Activated naive CD8-positive, alpha-beta T cell treated with anti-CD3 and anti-CD28 coated beads, Interleukin-2, amount 10 ng/mL, durations not matched to agents 7 days and 5 days (primary cell): ENCODE measurements around the gene ELOVL2. TPM values are rescaled to one million over a fixed set of nuclear protein-coding genes. Genes with fewer than 3 reads are reported as not detected.
"Not testable (repeated sequence)": the region's sequence is repeated elsewhere in the genome, so short reads cannot be mapped to it uniquely, and the experiment has no call there.

Experiments
- ATAC-seq: fragments of 150-1000 bp; cut with Tn5 transposase; one replicate; pipeline ENCODE4 v1.10.0; 2021; ENCODE audit warnings: low read depth, moderate library complexity
- POLR2A ChIA-PET: fragments of 350-600 bp; sonication (Branson Sonifier 250); formaldehyde crosslinking; loops from one replicate; lab custom pipeline; 2021; ENCODE audit warnings: antibody characterized with exemption; lab: Charles Lee
- DNase-seq: peaks from one replicate; pipeline ENCODE4 v3.0.0; 2021
- H3K27ac Mint-ChIP-seq: one replicate; pipeline ENCODE4 v1.8.0; 2022; ENCODE audit warnings: mild to moderate bottlenecking, mixed read lengths
- H3K27me3 Mint-ChIP-seq: one replicate; pipeline ENCODE4 v1.8.0; 2022; ENCODE audit warnings: mild to moderate bottlenecking, moderate library complexity, mixed read lengths
- H3K36me3 Mint-ChIP-seq: one replicate; pipeline ENCODE4 v1.8.0; 2021; ENCODE audit warnings: mild to moderate bottlenecking, mixed read lengths
- H3K4me1 Mint-ChIP-seq: one replicate; pipeline ENCODE4 v1.8.0; 2021; ENCODE audit warnings: mixed read lengths
- H3K4me3 Mint-ChIP-seq: one replicate; pipeline ENCODE4 v1.8.0; 2022; ENCODE audit warnings: mild to moderate bottlenecking, moderate library complexity, mixed read lengths
- H3K9me3 Mint-ChIP-seq: one replicate; pipeline ENCODE4 v1.8.0; 2021; ENCODE audit warnings: mixed read lengths
- total RNA-seq, 2 experiments: library from RNA; stranded (reverse); gene quantifications; one replicate each; pipeline ENCODE4 v1.2.3, GENCODE V29; 2021

ELOVL2 gene
- not detected for total RNA-seq

DNA sequence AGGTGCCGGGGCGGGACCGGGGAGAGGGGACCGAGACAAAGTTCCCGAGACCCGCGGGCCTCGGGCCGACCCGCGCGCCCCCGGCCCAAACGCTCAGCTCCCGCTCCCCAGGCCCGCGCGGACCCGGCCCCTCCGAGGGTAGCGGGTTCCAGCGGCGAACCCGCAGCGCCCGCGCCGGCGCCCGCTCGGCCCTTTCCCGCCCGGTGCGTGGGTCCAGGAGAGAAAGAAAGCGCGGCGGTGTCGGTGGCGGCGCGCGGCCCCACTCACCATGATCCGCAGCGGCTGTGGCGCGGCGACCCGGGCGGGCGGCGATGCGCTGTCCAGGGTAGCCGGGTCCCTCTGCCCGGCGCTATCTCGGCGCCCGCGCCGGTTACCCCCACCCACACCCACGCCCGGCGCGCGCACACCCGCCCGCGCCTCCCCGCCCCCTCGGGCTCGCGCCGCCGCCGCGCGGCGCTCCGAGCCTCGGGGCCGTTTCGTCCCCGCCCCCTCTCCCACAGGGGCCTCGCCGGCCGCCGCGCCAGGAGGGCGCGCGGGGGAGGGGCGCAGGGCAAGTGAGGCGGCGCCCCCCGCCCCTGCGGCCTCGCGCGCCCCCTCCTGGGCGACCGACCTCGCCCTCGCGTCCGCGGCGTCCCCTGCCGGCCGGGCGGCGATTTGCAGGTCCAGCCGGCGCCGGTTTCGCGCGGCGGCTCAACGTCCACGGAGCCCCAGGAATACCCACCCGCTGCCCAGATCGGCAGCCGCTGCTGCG lies at the start of gene ELOVL2:
Gene ELOVL2 (minus strand): TSS at position 345 of the 751 bp plus-strand sequence. CDS start 75 bp downstream, at position 270.
- no peaks in the 10 kb centered on the region for H3K9me3 Mint-ChIP-seq
- POLR2A ChIA-PET, result no interaction called here
- no peak within 1 kb of the TSS for H3K27ac Mint-ChIP-seq
- H3K27me3 Mint-ChIP-seq, result peaks cover 69% of the 10 kb centered on the region
- DNase-seq, result peak; percentile 56
- peak within 1 kb of the TSS; percentile 80 for H3K4me3 Mint-ChIP-seq
- ATAC-seq, result peak; percentile 68
- no peaks in the 10 kb centered on the region for H3K36me3 Mint-ChIP-seq
- peaks cover 6% of the 10 kb centered on the region for H3K4me1 Mint-ChIP-seq

GRCh38 chr6:11093376-11093625 lies 49.2 kb upstream of the ELOVL2 start:
- POLR2A ChIA-PET, result interaction anchor here (0.8 to 1.5 kb wide), 5 partner anchors 106 to 448 kb away, joined by 3 to 5 read pairs (median 3); partner anchors contain the start of gene NEDD9
- H3K27me3 Mint-ChIP-seq, result no peaks in the 10 kb centered on the region
- H3K27ac Mint-ChIP-seq, result peak overlapping the region; percentile 96
- peaks cover 3% of the 10 kb centered on the region for H3K36me3 Mint-ChIP-seq
- H3K4me3 Mint-ChIP-seq, result peak overlapping the region; percentile 94
- no peak for DNase-seq
- peaks cover 21% of the 10 kb centered on the region for H3K4me1 Mint-ChIP-seq
- no peaks in the 10 kb centered on the region for H3K9me3 Mint-ChIP-seq
- ATAC-seq, result peak; percentile 13

DNA sequence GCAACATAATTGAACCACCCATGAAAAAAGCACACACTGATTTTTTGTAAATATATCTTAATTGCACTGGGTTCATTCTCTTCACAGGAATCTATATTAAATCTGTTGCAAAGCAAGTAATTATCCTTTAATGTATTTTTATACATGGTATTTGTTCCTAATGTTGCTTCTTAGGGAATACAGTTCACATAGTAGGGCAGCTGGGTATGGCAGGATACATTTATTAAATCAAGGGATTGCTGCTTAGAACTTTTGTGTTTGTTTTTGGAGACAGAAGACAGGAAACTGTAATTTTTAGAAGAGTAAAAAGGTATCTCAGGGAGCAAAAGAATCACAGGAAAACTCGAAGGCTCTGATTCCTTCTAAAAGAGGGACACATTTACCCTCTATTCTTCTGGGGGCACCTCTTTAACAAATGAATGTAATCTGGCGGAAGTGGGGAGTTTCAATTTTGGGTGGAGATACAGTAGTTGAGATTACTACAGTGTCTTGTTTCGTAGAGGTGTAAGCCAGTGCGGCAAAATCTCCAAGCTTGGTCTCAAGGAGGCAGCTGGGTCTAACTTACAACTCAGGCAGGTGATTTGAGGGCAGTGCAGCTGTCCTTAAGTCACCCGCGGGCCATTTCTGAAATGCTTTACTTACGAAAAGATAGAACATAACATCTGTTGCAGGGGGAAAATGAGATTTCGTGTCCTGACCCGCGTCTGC lies 48.7 kb upstream of the ELOVL2 start:
- Mint-ChIP-seq H3K27me3 (no peaks in the 10 kb centered on the region), H3K27ac (peak overlapping the region; percentile 96), H3K4me1 (peaks cover 21% of the 10 kb centered on the region), H3K9me3 (no peaks in the 10 kb centered on the region), H3K4me3 (peak overlapping the region; percentile 94), H3K36me3 (peaks cover 3% of the 10 kb centered on the region)
- POLR2A ChIA-PET, result interaction anchor here (0.8 to 1.5 kb wide), 5 partner anchors 106 to 448 kb away, joined by 3 to 5 read pairs (median 3); partner anchors contain the start of gene NEDD9
- ATAC-seq, result peak; percentile 11
- DNase-seq, result no peak

DNA sequence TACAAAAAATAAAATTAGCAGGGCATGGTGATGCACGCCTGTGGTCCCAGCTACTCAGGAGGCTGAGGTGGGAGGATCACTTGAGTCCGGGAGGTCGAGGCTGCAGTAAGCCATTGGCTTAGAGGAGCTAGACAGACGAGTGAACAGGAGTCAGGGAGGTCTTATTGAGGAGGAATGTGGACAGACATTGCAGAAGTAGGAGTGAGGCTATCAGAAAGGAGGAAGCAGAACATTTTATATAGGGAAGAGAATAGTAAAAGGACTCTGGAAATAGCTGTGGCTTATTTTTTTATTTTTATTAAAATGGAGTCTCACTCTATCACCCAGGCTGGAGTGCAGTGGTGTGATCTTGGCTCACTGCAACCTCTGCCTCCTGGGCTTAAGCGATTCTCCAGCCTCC lies 47.0 kb upstream of the ELOVL2 start:
- H3K9me3 Mint-ChIP-seq, DNase-seq, H3K27ac Mint-ChIP-seq, H3K36me3 Mint-ChIP-seq, H3K27me3 Mint-ChIP-seq, ATAC-seq, H3K4me3 Mint-ChIP-seq: not testable (repeated sequence)
- H3K4me1 Mint-ChIP-seq, result peaks cover 19% of the 10 kb centered on the region
- POLR2A ChIA-PET, result interaction anchor here (0.5 kb wide), 1 partner anchor 118 kb away, joined by 4 read pairs; no protein-coding TSS in a partner anchor

DNA sequence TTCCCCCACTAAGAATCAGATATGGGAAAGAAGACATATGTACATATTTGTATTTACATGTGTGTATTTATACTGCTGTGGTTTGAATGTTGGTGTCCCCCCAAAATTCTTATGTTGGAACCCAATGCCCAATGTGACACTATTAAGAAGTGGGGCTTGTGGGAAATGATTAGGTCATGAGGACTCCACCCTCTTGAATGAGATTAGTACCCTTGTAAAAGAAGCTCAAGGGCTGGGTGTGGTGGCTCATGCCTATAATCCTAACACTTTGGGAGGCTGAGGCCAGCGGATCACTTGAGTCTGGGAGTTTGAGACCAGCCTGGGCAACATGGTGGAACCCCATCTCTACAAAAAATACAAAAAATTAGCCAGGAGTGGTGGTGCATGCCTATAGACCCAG lies 45.6 kb upstream of the ELOVL2 start:
- POLR2A ChIA-PET, result no interaction called here
- DNase-seq (no peak), ATAC-seq (no peak)
- Mint-ChIP-seq H3K4me1 (peaks cover 8% of the 10 kb centered on the region), H3K27ac (no peak overlapping the region), H3K9me3 (no peaks in the 10 kb centered on the region), H3K27me3 (no peaks in the 10 kb centered on the region), H3K4me3 (no peak overlapping the region), H3K36me3 (no peaks in the 10 kb centered on the region)

DNA sequence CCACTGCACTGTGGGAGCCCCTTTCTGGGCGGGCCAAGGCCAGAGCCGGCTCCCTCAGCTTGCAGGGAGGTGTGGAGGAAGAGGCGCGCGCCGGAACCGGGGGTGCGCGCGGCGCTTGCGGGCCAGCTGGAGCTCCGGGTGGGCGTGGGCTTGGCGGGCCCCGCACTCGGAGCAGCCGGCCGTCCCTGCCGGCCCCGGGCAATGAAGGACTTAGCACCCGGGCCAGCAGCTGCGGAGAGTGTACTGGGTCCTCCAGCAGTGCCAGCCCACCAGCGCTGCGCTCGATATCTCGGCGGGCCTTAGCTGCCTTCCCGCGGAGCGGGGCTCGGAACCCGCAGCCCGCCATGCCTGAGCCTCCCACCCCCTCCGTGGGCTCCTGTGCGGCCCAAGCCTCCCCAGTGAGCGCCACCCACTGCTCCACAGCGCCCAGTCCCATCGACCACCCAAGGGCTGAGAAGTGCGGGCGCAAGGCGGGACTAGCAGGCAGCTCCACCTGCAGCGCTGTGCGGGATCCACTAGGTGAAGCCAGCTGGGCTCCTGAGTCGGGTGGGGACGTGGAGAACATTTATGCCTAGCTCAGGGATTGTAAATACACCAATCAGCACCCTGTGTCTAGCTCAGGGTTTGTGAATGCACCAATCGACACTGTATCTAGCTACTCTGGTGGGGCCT lies 43.2 kb upstream of the ELOVL2 start:
- H3K27ac Mint-ChIP-seq, H3K4me3 Mint-ChIP-seq, H3K27me3 Mint-ChIP-seq, H3K4me1 Mint-ChIP-seq, H3K9me3 Mint-ChIP-seq, DNase-seq, POLR2A ChIA-PET, H3K36me3 Mint-ChIP-seq, ATAC-seq: not testable (repeated sequence)

DNA sequence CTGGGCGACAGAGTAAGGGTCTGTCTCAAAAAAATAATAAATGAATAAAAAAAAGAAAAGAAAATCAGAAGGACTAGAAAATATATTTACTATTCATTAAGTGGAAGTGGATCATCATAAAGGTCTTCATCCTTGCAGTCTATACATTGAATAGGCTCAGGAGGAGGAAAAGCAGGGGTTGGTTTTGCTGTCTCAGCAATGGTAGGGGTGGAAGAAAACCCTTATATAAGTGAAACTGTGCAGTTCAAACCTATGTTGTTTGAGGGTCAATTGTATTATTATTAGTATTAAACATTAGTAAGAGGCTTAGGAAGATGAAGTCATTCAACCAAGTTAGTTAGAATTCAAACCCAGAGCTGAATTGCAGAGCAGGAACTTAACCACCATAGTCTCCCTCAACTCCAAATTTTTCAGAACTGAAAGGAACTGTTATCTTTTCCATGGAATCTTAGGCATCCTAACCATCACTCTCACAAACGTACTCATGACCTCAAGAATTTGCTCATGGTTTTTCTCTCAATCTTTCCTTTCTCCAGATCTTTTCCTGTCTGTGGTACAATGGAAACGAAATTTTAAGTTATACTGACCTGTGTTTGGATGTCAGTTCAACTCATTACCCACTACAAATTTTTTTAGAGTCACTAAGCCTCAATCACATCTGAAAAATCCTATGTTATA lies 41.8 kb upstream of the ELOVL2 start:
- Mint-ChIP-seq H3K4me3 (no peak overlapping the region), H3K9me3 (no peaks in the 10 kb centered on the region), H3K27me3 (peaks cover 5% of the 10 kb centered on the region), H3K4me1 (no peaks in the 10 kb centered on the region), H3K36me3 (no peaks in the 10 kb centered on the region), H3K27ac (no peak overlapping the region)
- POLR2A ChIA-PET, result no interaction called here
- no peak for ATAC-seq
- no peak for DNase-seq

- H3K9me3 Mint-ChIP-seq, result no peaks in the 10 kb centered on the region
- POLR2A ChIA-PET, result no interaction called here
These were observed 39.9 kb upstream of the ELOVL2 start for GRCh38 chr6:11083956-11084355.

DNA sequence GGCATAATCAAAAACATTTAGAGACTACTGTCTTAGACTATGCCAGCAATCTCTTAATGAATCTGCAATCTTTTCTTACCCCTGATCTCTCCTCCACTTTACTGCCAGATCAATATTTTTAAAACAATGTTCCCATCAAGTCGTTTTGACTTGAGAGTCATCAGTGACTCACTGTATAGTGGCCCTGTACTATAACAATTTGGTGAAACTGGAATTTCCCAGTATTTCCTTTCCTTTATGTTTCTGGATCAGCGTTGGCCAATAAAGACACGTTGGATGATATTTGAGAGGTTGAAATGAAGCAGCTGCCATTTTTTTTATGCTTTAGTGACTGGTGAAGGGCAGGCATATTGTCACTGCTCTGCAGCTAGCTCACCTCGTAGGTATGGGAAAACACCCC lies 39.4 kb upstream of the ELOVL2 start:
- ATAC-seq, result no peak
- no peaks in the 10 kb centered on the region for H3K36me3 Mint-ChIP-seq
- DNase-seq, result no peak
- H3K27ac Mint-ChIP-seq, result no peak overlapping the region
- H3K27me3 Mint-ChIP-seq, result peaks cover 14% of the 10 kb centered on the region
- POLR2A ChIA-PET, result no interaction called here
- H3K9me3 Mint-ChIP-seq, result no peaks in the 10 kb centered on the region
- no peak overlapping the region for H3K4me3 Mint-ChIP-seq
- no peaks in the 10 kb centered on the region for H3K4me1 Mint-ChIP-seq

More at GRCh38 chr6:11083956-11084355, 39.9 kb upstream of the ELOVL2 start:
- Mint-ChIP-seq H3K4me1 (no peaks in the 10 kb centered on the region), H3K36me3 (no peaks in the 10 kb centered on the region), H3K27ac (no peak overlapping the region), H3K27me3 (peaks cover 14% of the 10 kb centered on the region), H3K4me3 (no peak overlapping the region)
- DNase-seq, result no peak
- ATAC-seq, result no peak

- Mint-ChIP-seq H3K27ac (no peak overlapping the region), H3K36me3 (no peaks in the 10 kb centered on the region), H3K4me1 (no peaks in the 10 kb centered on the region), H3K27me3 (peaks cover 14% of the 10 kb centered on the region), H3K4me3 (no peak overlapping the region), H3K9me3 (no peaks in the 10 kb centered on the region)
- ATAC-seq (no peak), DNase-seq (no peak)
- POLR2A ChIA-PET, result interaction anchor here (0.8 kb wide), 1 partner anchor 283 kb away, joined by 3 read pairs; no protein-coding TSS in a partner anchor
These were observed 36.2 kb upstream of the ELOVL2 start for GRCh38 chr6:11080296-11080695.

DNA sequence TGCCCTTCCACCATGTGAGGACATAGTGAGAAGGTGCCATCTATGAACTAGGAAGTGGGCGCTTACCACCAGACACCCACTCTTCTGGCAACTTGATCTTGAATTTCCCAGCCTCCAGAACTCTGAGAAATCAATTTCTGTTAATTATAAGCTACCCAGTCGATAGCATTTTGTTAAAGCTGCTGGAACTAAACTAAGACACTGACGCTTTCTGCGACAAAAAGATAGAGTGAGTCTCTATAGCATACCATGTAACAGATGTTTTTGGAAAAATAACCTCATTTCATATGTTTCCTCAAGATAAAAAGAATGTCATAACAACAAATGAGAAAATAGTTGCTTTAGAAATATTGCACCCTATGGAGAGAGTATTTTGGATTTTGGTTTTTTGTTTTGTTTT lies 34.2 kb upstream of the ELOVL2 start:
- H3K27ac Mint-ChIP-seq, result no peak overlapping the region
- H3K4me1 Mint-ChIP-seq, result no peaks in the 10 kb centered on the region
- POLR2A ChIA-PET, result no interaction called here
- H3K4me3 Mint-ChIP-seq, result no peak overlapping the region
- no peak for DNase-seq
- ATAC-seq, result no peak
- no peaks in the 10 kb centered on the region for H3K36me3 Mint-ChIP-seq
- no peaks in the 10 kb centered on the region for H3K9me3 Mint-ChIP-seq
- peaks cover 16% of the 10 kb centered on the region for H3K27me3 Mint-ChIP-seq

GRCh38 chr6:11076540-11076939 lies 32.4 kb upstream of the ELOVL2 start:
- no peak for ATAC-seq
- DNase-seq, result no peak
- no peak overlapping the region for H3K27ac Mint-ChIP-seq
- H3K4me1 Mint-ChIP-seq, result no peaks in the 10 kb centered on the region
- POLR2A ChIA-PET, result no interaction called here
- no peak overlapping the region for H3K4me3 Mint-ChIP-seq
- peaks cover 16% of the 10 kb centered on the region for H3K27me3 Mint-ChIP-seq
- no peaks in the 10 kb centered on the region for H3K36me3 Mint-ChIP-seq
- H3K9me3 Mint-ChIP-seq, result no peaks in the 10 kb centered on the region

GRCh38 chr6:11072101-11072500 lies 28.0 kb upstream of the ELOVL2 start:
- no peak overlapping the region for H3K27ac Mint-ChIP-seq
- H3K4me3 Mint-ChIP-seq, result no peak overlapping the region
- ATAC-seq (no peak), DNase-seq (no peak)
- POLR2A ChIA-PET, result no interaction called here
- peaks cover 6% of the 10 kb centered on the region for H3K27me3 Mint-ChIP-seq
- H3K4me1 Mint-ChIP-seq, result no peaks in the 10 kb centered on the region
- H3K36me3 Mint-ChIP-seq, result no peaks in the 10 kb centered on the region
- no peaks in the 10 kb centered on the region for H3K9me3 Mint-ChIP-seq
